Occipital lobe (tissue), 2 donors: ENCODE measurements around the gene MAFG. TPM values are rescaled to one million over a fixed set of nuclear protein-coding genes. Genes with fewer than 3 reads are reported as not detected.

Experiments
- DNase-seq: peaks from one replicate; lab custom pipeline; 2025; lab: John Stamatoyannopoulos, UW
- total RNA-seq: library from RNA; depleted of rRNA; stranded (reverse); fragments of >200 nt; gene quantifications from one replicate; pipeline ENCODE4 v1.2.3, GENCODE V29; 2014

Gene MAFG
- total RNA-seq, 1 donor from 2014 or later = 16.5 TPM

DNA sequence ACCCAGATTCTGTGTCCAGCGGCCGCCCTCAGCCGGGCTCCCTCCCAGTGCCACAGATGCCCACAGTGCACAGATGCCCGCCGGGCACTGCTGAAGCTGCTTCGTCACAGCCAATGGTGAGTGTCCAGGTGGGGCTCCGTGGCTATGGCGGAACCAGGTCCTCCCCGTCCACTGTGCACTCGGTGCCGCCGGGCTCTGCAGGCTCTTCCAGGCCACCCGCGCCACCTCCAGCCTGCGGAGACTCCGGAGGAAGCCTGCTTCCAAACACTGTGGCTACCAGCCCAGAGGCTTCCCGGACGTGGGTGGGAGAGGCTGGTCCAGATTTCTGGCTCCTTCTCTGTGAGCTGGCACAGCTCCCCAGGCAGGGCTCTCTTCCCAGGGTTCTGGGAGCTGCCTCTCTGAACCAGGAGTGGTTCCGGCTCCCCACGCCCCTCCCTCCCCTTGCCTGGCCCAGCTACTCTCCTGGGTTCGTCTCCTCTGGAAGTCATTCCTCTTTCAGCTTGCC lies 12.4 kb upstream of the MAFG start:
- DNase-seq = peak; percentile 79

DNA sequence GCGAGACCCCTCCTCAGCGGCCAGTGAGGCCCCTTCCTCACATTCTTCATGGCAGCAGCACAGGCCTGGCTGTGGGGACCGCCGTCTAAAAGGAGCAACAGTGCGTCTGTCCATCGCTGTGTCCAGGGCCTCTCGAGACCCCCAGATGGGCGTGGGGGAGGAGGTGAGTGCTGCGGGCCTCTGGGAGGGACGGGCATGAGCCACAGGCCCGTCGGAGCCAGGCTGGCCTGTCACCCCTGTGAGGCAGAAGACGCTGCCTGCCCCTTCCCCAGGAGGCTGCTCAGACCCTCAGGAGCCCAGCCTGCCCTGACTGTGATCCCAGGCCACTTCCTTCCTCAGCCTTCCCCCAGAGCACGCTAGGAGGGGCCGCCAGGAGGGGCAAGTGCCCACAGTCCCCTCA lies 11.7 kb upstream of the MAFG start:
- no peak for DNase-seq

DNA sequence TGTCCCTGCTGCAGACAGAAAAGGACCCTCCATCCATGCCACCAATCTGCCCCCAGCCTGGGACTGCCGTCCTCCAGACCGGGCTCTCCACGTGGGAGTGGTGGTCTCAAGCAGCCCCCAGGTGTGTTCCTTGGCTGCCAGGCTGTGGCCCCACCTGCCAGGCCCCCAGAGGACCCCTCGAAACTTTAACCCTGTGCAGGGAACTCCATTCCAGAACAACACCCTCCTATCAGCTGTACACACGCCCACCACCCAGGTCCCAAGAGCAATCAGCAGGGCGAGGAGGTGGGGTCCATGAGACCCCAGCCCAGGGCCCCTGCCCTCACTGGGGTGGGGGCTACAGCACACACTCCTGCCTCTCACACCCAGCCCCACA lies 8.2 kb upstream of the MAFG start:
- no peak for DNase-seq

DNA sequence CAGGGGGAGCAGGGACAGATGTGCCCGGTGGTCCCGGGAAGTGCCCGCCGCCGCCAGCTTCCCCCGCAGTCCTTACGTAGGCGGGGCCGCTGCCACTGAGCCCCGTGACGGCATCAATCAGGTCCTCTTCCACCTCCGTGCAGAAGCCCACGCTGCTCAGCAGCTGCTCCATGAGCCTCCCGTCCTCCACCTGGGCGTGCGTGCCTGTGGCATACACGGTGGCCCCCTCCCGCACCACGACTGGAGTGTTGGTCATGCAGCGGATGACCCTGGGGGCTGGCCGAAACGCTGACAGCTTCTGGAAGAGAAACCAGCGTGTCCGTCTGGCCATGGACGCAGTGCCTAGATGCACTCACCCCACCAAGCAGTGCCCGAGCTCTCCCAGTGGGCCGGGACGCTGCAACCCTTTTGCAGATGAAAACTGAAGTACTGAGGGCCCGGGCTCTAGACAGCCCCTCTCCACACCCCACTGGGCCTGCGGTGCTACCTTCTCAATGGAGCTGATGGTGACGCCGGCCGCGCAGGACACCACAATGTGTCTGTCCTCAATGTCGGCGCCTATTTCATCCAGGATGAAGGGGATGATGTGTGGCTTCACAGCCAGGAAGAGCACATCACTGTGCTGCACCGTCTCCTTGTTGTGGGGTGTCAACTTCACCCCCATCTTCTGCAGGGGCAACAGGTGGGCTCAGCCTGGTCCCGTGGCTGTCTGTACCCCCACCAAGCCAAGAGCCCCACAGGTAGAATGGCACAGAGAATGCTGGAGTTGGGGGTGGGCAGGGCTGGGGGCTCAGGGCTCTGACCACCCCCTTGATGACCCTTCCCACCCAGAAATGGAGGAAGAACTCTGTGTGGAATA lies 7.5 kb upstream of the MAFG start:
- no peak for DNase-seq

DNA sequence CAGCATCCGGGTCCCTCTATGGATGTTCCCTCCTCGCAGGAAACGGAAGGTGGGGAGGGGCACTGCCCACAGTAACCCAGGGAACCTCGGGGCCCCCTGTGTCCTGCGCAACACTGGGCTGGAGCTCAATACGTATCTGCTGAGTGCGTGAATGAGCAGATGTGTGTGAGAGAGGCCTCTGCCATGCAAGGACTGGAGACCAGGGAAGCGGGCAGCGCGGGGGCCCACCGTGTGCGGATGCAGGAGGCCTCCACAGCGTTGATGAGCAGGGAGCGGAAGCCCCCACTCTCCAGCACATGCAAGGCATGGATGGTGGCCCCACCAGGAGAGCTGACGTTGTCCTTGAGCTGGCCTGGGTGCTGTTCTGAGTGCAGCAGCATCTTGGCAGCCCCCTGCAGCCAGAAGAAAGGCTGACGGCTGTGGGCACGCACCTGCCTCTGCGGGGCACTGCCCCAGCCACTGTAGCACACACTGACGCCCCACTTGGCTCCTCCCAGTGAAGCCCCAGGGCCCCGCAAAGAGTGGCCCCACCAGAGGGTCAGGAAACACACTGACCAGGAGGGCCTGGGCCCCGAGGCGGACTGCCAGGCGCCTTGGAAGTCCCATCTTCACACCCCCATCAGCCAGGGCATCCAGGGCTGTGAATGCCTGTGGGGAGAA lies 6.7 kb upstream of the MAFG start:
- no peak for DNase-seq

DNA sequence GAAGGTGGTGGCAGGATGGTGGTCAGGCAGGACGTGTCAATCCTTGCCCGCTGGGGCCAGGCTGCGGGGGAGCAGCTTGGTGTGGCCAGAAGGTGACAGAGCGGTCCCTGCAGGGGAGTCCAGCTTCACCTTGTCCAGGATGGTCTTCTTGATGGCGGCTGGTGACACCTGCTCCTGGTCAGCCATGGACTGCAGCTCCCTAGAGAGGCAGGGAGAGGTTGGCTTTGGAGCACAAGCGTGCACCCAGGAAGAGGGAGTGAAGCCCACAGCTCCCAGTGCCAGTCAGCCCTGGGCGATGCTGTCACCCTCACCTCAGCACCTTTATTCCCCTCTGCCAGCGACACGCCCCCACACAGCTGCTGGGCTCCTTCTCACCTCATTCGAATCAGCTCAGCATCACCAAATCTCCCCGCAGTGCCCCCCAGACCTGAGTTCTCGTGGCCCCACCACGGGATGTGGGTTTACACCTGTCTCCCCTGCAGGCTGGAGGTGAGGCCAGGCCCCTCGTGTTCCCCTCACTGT lies 5.7 kb upstream of the MAFG start:
- DNase-seq = no peak

DNA sequence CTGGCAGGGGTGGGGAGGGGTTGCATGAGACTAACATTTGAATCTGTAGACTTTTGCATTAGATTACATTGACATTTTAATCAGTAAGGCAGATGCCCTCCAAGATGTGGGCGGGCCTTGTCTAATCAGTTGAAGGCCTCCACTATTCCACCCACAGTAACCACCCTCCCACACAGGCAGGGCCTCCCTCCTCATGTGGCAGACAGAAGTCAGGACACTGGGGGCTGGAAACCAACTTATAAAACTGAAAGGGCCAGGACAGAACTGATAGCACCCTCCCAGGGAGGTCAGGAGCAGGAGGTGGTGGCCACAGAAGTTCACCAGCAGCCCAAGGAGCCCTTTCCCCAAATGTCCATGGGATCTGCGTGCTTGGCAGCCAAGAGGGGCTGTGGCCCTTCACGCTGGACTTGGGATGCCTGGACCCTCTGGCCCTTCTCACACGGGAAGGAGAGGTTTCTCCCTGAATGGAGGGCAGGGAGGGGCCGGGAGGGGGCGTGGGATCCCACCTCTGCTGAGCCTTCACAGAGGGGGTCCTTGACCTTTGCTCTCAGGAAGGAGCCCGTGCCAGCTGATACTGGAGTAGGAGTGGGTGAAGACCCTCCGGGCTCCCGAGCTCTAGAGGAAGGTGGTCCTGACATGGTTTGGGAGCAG lies 4.9 kb upstream of the MAFG start:
- no peak for DNase-seq

DNA sequence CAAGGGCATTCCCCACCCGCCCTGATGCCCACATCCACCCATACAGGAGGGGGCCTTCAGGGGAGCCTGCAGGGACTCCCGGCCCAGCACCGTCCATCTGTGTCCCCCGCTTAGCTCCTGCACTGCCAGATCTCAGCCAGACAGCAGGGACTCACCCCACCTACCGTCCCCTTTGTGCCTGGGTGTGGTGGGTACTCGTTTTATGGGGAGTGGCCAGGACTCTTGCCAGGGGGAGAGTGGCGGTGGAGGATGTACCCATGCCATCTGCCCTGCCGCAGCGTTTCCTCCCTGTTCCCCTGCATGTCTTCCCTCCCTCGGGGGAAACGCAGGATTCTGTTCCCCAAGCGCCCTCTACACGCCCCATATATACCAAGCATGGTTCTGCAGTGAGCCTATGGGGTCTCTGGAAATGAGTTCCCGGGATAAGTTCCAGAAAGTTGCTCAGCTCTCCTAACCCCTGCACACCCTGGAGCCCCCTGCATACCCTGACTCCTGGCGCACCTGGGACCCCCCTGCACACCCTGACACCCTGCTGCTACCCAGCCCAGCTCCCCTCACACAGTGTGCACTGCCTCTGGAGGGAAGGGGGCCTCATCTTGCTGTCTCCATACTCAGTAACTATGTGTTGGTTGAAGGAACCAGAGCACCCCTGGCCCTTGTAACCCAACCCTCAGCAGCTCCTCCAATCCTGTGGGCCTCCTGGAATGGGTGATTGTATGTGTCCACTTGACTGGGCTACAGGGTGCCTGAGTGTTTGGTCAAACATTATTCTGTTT lies 4.2 kb upstream of the MAFG start:
- DNase-seq = no peak

DNA sequence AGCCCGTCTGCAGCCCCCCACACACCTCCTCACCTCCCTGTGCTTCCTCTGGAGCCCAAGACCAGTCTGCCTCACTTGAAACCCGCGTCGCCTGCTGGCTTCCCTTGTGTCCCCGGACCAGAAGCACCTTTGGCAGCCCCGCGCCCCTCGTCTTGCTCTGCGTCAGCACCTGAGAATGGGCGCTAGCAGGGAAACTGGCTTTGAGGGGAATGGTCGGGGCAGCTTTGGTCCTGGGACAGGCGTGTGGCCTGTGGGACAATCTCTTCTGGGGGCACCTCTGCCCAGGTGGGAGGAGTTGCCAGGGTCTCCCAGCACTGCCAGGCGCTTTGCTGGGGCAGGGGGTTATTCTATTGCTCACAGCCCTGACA lies 3.6 kb upstream of the MAFG start:
- DNase-seq = no peak

DNA sequence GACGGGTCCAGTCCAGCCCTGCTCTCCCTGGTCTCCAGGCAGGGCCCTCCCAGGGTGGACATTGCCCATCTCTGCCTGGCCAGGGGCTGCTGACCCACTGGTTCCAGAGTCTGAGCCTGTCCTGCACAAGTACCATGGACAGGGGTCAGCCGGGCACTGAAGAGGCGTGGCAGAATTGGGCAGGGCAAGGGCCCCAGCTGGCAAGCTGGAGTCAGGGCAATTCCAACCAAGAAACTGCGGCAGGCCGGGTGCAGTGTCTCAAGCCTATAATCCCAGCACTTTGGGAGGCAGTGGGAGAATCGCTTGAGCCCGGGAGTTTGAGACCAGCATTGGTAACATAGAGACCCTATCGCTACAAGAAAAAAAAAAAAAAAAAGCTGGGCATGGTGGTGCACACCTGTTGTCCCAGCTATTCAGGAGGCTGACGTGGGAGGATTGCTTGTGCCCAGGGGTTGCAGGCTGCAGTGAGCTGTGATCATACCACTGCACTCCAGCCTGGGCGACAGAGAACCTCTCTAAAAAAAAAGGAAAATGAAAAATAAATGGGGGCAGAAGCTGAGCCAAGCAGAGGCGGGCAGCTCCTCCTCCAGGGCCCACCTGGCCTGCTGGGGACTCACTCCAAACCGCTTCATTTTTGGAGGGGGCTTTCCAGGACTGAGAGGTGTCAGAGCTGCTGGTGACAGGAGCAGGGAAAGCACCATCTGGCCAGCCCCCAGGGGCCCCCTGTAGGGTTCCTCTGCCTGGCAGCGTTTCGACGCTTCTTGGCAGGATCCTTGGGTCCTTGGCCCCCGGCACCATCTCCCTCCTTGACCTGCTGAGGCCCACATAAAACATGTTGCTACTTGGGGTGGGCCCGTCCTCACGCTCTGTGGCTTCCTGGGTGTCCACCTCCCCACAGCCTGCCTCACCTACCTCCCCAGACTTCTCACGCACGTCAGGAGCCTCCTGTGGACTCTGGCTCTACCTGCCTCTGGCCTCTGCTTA lies 2.9 kb upstream of the MAFG start:
- no peak for DNase-seq

DNA sequence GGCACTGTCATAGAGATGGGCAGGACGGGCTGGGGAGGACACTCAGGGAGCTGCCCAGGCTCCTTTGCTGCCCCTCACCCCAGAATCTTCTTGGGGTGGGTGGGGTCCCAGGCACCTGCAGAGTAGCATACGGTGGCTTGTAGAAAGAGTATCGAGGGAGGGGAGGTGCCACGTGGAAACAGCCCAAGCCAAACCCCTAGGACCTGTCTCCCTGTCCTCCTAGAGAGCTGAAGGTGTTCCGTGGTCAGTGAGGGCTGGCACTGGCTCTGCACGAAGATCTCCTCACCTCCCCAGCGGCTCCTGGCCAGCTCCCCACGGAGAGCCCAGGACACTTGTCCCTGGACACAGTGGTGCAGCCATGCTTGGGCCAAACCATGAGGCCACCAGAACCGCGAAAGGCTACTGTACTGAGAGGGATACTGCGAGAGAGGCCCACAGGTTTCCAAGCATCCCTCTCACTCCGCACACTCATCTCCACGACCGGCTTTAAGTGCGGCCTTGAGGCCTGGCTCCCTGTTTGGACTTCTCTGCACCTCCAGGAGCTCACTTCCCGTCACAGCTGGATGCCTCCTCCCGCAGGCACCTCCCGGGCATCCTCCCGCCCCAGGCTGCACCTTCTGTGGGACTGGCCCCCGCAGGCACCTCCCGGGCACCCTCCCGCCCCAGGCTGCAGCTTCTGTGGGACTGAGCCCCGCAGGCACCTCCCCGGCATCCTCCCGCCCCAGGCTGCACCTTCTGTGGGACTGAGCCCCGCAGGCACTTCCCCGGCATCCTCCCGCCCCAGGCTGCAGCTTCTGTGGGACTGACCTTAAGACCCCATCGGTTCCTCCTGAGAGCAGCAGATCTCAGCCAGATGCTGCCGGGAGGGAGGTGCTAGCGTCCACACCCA lies 2.0 kb upstream of the MAFG start:
- DNase-seq = no peak

DNA sequence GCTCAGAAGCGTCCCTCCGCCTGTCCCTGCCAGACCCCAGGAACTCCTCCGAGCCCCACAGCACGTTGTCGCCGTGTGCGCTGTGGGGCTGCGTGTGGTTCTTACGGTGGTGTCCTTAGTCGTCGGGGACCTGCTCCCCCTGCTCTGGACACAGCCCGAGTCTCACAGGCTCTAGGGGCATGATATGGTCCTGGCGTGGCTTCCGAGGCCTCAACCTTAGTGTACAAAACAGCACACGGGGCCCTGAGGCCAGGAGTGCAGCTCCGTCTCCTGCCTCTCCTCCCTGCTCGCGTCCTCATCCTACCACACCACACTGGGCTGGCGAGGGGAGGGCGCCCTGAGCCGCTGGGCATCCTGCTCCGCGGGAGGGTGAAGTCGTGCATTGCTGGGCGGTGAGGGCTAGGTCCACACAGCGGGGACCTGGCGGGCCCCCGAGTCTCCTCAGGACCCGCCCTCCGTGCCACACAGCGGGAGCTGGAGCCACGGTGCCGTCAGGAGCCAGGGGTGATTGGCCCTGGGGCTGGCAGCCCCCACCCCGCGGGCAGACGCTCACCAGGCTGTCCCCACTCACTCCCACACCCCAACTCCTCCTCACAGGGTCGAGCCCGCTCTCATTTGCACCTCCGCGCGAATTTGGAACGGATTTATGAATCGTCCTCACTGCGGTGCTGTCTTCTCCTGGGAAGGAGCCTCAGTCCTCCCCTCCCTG lies 1.2 kb upstream of the MAFG start:
- no peak for DNase-seq

DNA sequence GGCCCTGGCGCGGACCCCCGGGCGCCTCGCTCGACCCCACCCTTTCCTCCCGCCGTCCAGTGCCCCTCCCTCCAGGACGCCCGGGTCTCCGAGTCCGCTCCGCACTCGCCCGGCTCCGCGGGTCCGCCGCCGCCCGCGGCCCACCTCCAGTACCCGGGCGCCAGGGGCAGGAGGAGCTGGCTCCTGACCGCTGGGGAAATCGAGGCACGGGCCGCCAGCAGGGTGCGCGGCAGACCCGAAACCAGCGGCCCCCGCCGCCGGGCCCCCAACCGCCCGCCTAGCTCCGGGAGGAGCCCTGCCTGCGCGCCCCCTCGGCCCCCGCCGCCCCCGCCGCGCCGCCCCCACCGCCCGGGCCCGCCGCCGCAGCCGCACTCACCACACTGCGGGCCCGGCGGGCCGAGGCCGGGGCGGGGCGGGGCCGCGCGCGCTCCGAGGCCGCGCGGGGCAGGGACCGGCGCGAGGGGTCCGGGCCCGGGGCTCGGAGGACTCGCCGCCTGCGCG lies 333 bp downstream of the MAFG start:
- no peak for DNase-seq

DNA sequence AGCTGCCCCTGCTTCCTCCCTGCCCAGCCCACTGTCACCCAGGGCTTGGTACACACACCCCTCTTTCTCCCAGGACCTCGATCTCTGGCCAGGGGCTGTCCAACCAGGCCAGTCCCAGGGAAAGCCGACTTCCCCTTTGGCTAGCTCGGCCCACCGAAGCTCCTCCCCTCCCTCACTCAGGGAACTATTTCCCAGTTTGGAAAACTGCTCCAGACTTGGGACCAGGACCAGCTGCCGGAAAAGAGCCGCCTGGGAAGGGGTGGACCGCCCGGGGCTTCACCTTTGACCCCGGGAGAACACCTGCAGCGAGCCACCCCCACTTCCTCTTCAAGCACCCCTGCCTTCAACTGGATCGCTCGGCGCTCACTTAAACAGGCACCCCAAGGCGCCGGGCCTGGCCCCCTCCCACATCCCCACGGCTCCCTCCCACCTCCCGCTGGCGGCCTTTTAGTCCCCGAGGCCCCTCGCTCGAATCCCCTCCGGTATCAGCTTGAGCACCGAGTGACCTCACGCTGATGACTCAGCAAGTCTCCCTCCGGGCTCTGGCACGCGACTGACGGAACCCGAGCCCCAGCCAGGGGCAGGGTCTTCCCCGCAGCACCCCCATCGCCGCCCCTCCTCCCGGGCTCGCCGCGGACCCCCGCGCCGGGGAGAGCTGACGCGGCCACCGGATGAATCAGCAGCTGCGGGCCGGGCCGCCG lies 934 bp downstream of the MAFG start:
- DNase-seq = no peak

DNA sequence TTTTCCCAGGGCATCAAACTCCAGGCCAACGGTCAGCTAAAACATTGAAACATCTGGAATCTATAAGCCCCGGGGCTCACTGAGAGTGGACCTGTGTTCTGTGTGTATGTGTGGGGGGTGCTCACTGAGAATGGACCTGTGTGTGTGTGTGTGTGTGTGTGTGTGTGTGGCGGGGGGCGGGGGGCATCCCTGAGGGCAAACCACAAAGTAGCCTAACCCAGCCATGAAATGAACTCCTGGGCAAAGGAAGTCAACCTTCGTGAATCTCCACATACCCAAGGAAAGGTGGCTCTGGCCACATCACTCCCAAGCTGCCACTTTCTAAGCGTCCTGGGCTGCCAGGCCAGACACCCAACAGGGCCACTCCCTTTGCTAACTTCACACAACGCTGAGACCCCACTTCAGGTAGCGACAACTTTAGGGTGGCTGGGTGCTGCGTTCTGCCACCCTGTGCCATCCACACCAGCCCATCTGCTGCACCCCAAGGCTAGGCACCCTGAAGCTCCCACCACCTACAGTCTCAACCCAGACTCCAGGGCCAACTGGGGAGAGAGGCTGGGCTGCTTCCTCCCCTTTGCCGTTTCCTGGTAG lies 1.6 kb downstream of the MAFG start:
- no peak for DNase-seq

DNA sequence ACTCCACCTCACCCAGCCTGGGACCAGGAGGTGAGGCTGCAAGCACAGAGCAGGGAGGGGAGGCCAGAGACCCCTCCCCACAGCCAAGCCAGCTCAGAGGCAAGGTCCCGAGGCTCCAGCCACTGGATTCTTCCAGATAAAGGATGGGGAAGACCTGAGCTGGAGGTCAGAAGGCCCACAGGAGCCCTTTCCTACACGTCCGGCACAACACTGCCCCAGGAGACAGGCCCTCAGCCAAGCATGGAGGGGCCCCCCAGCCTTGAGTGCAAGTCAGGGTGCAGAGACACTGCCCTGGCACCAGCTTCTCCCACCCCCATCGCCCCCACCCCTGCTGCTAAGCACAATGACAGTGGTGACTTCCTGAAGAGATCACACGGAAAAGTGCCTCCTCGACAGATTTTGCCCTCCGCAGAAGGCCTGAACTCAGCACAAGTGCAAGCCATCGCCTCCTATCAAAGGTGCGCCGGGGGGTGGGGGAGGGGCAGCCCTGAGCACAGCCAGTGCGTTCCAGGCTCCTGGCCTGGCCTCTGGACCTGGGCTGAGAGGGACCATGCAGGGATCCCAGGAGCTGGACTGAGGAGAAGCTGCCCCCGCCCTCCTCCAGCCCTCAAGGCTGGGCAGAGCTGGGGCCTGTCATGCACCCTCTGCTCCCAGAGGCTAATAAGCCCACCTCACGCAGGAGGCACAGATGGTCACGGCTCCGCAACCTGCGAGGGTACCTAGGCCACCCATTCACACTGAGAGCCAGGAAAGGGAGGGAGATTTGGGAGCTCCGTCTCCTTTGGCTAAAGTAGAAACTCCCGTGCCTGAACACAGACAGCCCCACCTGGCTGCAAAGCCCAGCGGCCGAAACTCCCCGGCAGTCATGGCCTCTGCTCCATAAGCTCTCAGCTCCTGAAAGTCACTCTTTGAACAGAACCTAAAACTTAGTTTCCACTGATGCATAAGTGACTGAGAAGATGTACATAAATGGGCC lies 2.7 kb downstream of the MAFG start:
- DNase-seq = no peak
